Measurements from ENCODE around the gene LRRTM2. TPM values are rescaled to one million over a fixed set of nuclear protein-coding genes. Genes with fewer than 3 reads are reported as not detected.

Gene LRRTM2
- total RNA-seq, 1 donor, result 0.10 TPM

- Histone ChIP-seq H3K27me3 (ENCODE audit: insufficient read depth, low read length) (no peaks in the 10 kb centered on the region), H3K4me3 (ENCODE audit: low read length) (no peak overlapping the region), H3K9me3 (ENCODE audit: low read depth, low read length) (no peaks in the 10 kb centered on the region), H3K4me1 (ENCODE audit: insufficient read depth, low read length) (no peaks in the 10 kb centered on the region)
Observed at GRCh38 chr5:138872841-138873465, 2.2 kb downstream of the LRRTM2 start.

GRCh38 chr5:138870611-138871010 lies 4.5 kb downstream of the LRRTM2 start:
- Histone ChIP-seq H3K27me3 (ENCODE audit: insufficient read depth, low read length) (no peaks in the 10 kb centered on the region), H3K4me3 (ENCODE audit: low read length) (no peak overlapping the region), H3K4me1 (ENCODE audit: insufficient read depth, low read length) (no peaks in the 10 kb centered on the region), H3K9me3 (ENCODE audit: low read depth, low read length) (no peaks in the 10 kb centered on the region)

GRCh38 chr5:138869763-138870500 lies 5.2 kb downstream of the LRRTM2 start:
- H3K4me1 ChIP-seq (ENCODE audit: insufficient read depth, low read length), result no peaks in the 10 kb centered on the region

GRCh38 chr5:138869038-138869437 lies 6.1 kb downstream of the LRRTM2 start:
- H3K4me1 ChIP-seq (ENCODE audit: insufficient read depth, low read length), result no peaks in the 10 kb centered on the region
- no peaks in the 10 kb centered on the region for H3K9me3 ChIP-seq (ENCODE audit: low read depth, low read length)
- no peaks in the 10 kb centered on the region for H3K27me3 ChIP-seq (ENCODE audit: insufficient read depth, low read length)
- no peak overlapping the region for H3K4me3 ChIP-seq (ENCODE audit: low read length)

More at GRCh38 chr5:138869763-138870500, 5.2 kb downstream of the LRRTM2 start:
- H3K27me3 ChIP-seq (ENCODE audit: insufficient read depth, low read length), result no peaks in the 10 kb centered on the region
- H3K4me3 ChIP-seq (ENCODE audit: low read length), result no peak overlapping the region
- H3K9me3 ChIP-seq (ENCODE audit: low read depth, low read length), result no peaks in the 10 kb centered on the region

- Histone ChIP-seq H3K9me3 (ENCODE audit: low read depth, low read length) (no peaks in the 10 kb centered on the region), H3K4me1 (ENCODE audit: insufficient read depth, low read length) (no peaks in the 10 kb centered on the region), H3K4me3 (ENCODE audit: low read length) (no peak overlapping the region), H3K27me3 (ENCODE audit: insufficient read depth, low read length) (no peaks in the 10 kb centered on the region)
Observed at GRCh38 chr5:138867011-138867410, 8.1 kb downstream of the LRRTM2 start.

GRCh38 chr5:138853132-138853531 lies 22.0 kb downstream of the LRRTM2 start:
- Histone ChIP-seq H3K27me3 (ENCODE audit: insufficient read depth, low read length) (no peaks in the 10 kb centered on the region), H3K4me3 (ENCODE audit: low read length) (no peak overlapping the region), H3K4me1 (ENCODE audit: insufficient read depth, low read length) (no peaks in the 10 kb centered on the region), H3K9me3 (ENCODE audit: low read depth, low read length) (no peaks in the 10 kb centered on the region)

GRCh38 chr5:138850865-138851435 lies 24.2 kb downstream of the LRRTM2 start:
- no peaks in the 10 kb centered on the region for H3K27me3 ChIP-seq (ENCODE audit: insufficient read depth, low read length)
- H3K4me1 ChIP-seq (ENCODE audit: insufficient read depth, low read length), result no peaks in the 10 kb centered on the region
- H3K9me3 ChIP-seq (ENCODE audit: low read depth, low read length), result no peaks in the 10 kb centered on the region
- no peak overlapping the region for H3K4me3 ChIP-seq (ENCODE audit: low read length)

GRCh38 chr5:138849882-138850281 lies 25.3 kb downstream of the LRRTM2 start:
- Histone ChIP-seq H3K9me3 (ENCODE audit: low read depth, low read length) (no peaks in the 10 kb centered on the region), H3K4me3 (ENCODE audit: low read length) (no peak overlapping the region), H3K4me1 (ENCODE audit: insufficient read depth, low read length) (no peaks in the 10 kb centered on the region), H3K27me3 (ENCODE audit: insufficient read depth, low read length) (no peaks in the 10 kb centered on the region)

- H3K27me3 ChIP-seq (ENCODE audit: insufficient read depth, low read length), result no peaks in the 10 kb centered on the region
- no peak overlapping the region for H3K4me3 ChIP-seq (ENCODE audit: low read length)
- no peaks in the 10 kb centered on the region for H3K4me1 ChIP-seq (ENCODE audit: insufficient read depth, low read length)
- no peaks in the 10 kb centered on the region for H3K9me3 ChIP-seq (ENCODE audit: low read depth, low read length)
Observed at GRCh38 chr5:138849439-138849838, 25.7 kb downstream of the LRRTM2 start.

GRCh38 chr5:138844812-138845513 lies 30.2 kb downstream of the LRRTM2 start:
- Histone ChIP-seq H3K4me1 (ENCODE audit: insufficient read depth, low read length) (no peaks in the 10 kb centered on the region), H3K9me3 (ENCODE audit: low read depth, low read length) (no peaks in the 10 kb centered on the region), H3K27me3 (ENCODE audit: insufficient read depth, low read length) (no peaks in the 10 kb centered on the region), H3K4me3 (ENCODE audit: low read length) (no peak overlapping the region)

GRCh38 chr5:138844125-138844461 lies 31.0 kb downstream of the LRRTM2 start:
- Histone ChIP-seq H3K9me3 (ENCODE audit: low read depth, low read length) (no peaks in the 10 kb centered on the region), H3K4me3 (ENCODE audit: low read length) (no peak overlapping the region), H3K4me1 (ENCODE audit: insufficient read depth, low read length) (no peaks in the 10 kb centered on the region), H3K27me3 (ENCODE audit: insufficient read depth, low read length) (no peaks in the 10 kb centered on the region)

DNA sequence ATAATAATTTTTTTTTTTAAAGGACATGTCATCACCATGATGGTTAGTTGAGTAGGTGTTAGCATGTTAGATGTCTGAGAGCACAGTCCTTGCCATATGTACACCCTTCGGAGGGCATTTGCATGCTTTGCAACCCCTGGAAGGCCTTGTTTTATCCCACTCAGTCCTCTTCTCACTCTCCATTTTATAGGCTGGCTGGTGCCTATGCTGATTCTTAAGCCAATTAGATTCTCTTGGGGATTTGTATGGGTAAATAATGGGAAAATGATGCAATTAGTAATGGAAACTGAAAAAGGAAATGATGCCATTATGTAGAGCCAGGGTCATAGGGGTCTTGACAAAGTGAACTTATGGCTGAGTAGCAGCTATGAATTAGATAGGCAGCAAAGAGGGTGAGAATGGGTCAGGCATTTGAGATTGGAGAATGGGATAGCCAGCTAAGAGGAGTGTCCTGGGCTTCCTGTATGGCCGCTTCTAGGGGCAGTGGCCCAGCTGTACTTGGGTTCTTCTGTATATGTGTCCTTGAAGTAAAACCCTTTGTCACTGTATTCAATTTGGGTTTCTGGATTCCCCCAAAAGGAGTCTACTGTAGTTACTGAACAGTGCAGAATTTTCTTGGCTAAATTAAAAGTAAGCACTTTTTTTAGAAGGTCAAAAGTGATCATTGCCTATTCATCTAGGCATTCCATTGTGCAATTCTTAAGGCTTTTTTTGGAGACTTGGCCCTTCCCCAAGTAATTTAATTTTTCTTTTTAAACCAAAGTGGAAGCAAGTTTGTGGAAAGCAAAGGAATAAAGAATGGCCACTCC lies 31.6 kb downstream of the LRRTM2 start:
- H3K27me3 ChIP-seq (ENCODE audit: insufficient read depth, low read length), result no peaks in the 10 kb centered on the region
- no peak overlapping the region for H3K4me3 ChIP-seq (ENCODE audit: low read length)
- no peaks in the 10 kb centered on the region for H3K4me1 ChIP-seq (ENCODE audit: insufficient read depth, low read length)
- H3K9me3 ChIP-seq (ENCODE audit: low read depth, low read length), result no peaks in the 10 kb centered on the region

DNA sequence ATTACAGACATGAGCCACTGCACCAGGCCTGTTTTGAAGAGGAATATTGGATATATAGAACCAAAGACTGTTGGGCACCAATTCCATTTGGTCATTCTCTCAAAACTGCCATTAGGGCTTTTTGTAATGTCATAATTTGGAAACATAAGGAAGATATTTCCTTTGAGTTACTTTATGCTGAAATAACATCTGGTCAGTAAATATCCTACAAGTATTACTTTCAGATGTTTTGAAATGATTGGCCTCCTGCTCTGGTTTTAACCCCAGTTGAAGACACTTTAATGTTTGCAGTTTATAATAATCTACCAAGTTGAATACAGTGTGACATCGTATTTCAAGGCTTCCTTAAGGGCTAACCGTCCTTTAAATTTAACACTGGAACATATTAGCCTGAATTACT lies 33.6 kb downstream of the LRRTM2 start:
- Histone ChIP-seq H3K4me1 (ENCODE audit: insufficient read depth, low read length) (no peaks in the 10 kb centered on the region), H3K4me3 (ENCODE audit: low read length) (no peak overlapping the region), H3K9me3 (ENCODE audit: low read depth, low read length) (no peaks in the 10 kb centered on the region), H3K27me3 (ENCODE audit: insufficient read depth, low read length) (no peaks in the 10 kb centered on the region)

DNA sequence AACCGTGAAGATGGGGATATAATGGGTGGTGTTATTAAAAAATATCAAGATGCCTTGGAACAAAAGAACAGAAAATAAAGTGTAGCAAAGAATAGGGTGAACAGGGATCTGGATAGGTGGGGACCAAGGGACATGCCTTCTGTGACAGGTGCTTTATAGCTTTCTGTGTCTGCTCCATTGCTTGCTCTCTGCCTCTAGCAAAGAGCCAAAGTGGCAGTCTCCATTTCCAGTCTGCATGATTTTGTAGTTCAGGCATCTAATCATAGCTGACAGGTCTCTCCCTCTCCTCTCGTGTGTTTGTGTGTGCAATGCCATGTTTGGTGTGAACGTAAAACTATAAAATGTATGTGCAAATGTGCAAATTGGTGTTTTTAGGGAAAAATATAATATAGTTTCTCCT lies 35.0 kb downstream of the LRRTM2 start:
- no peaks in the 10 kb centered on the region for H3K9me3 ChIP-seq (ENCODE audit: low read depth, low read length)
- H3K27me3 ChIP-seq (ENCODE audit: insufficient read depth, low read length), result no peaks in the 10 kb centered on the region
- no peaks in the 10 kb centered on the region for H3K4me1 ChIP-seq (ENCODE audit: insufficient read depth, low read length)
- H3K4me3 ChIP-seq (ENCODE audit: low read length), result no peak overlapping the region

DNA sequence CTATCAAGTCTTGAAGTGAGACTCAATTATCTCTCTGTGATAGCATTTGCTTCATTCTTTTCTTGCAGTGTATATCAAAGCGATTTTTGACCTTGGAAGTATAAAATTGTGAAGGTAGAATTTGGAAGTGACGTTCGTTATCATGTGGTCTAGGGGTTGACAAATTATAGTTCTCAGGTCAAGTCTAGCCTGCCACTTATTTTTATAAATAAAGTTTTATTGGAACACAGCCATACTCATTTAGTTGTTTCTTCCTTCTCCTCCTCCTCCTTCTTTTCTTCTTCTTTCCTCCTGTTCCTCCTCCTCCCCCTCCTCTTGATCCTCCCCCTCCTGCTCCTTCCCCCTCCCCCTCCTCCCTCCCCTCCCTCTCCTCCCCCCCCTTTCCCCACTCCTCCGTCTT lies 38.0 kb downstream of the LRRTM2 start:
- Histone ChIP-seq H3K9me3 (ENCODE audit: low read depth, low read length) (no peaks in the 10 kb centered on the region), H3K4me1 (ENCODE audit: insufficient read depth, low read length) (no peaks in the 10 kb centered on the region), H3K4me3 (ENCODE audit: low read length) (no peak overlapping the region), H3K27me3 (ENCODE audit: insufficient read depth, low read length) (no peaks in the 10 kb centered on the region)
